ENCODE data around the gene GPHN. TPM values are rescaled to one million over a fixed set of nuclear protein-coding genes. Genes with fewer than 3 reads are reported as not detected.
"Not testable (repeated sequence)": the region's sequence is repeated elsewhere in the genome, so short reads cannot be mapped to it uniquely, and the experiment has no call there.

GPHN gene
- total RNA-seq, 1 donor from 2014 or later = 9.4 TPM

GRCh38 chr14:67019796-67020195 is 511.8 kb downstream of the GPHN start:
- H3K4me3 ChIP-seq (ENCODE audit: low read length in 3 of 3) = no peak overlapping the region
- no peaks in the 10 kb centered on the region for H3K4me1 ChIP-seq (ENCODE audit: control insufficient read depth in 3 of 3, insufficient read depth in 3 of 3, low read length in 3 of 3)
- no peak overlapping the region for H3K9ac ChIP-seq (ENCODE audit: low read depth in 1 of 3, low read length in 3 of 3)
- H3K9me3 ChIP-seq (ENCODE audit: control insufficient read depth in 3 of 3, low read length in 3 of 3) = no peaks in the 10 kb centered on the region
- peaks cover 0 to 5% (median 0%) of the 10 kb centered on the region in 3 donors for H3K36me3 ChIP-seq (ENCODE audit: control insufficient read depth in 3 of 3, insufficient read depth in 3 of 3, low read length in 3 of 3)
- H3K27me3 ChIP-seq (ENCODE audit: control insufficient read depth in 3 of 3, insufficient read depth in 3 of 3, low read length in 3 of 3) = no peaks in the 10 kb centered on the region
- no peak overlapping the region for H3K27ac ChIP-seq (ENCODE audit: low read depth, low read length)

GRCh38 chr14:67031920-67032774 is 524.2 kb downstream of the GPHN start:
- Histone ChIP-seq H3K4me3 (ENCODE audit: low read length in 3 of 3) (no peak overlapping the region), H3K9me3 (ENCODE audit: control insufficient read depth in 3 of 3, low read length in 3 of 3) (no peaks in the 10 kb centered on the region), H3K27ac (ENCODE audit: low read depth, low read length) (no peak overlapping the region), H3K9ac (ENCODE audit: low read depth in 1 of 3, low read length in 3 of 3) (no peak overlapping the region), H3K4me1 (ENCODE audit: control insufficient read depth in 3 of 3, insufficient read depth in 3 of 3, low read length in 3 of 3) (no peaks in the 10 kb centered on the region), H3K27me3 (ENCODE audit: control insufficient read depth in 3 of 3, insufficient read depth in 3 of 3, low read length in 3 of 3) (no peaks in the 10 kb centered on the region), H3K36me3 (ENCODE audit: control insufficient read depth in 3 of 3, insufficient read depth in 3 of 3, low read length in 3 of 3) (no peaks in the 10 kb centered on the region)

- no peaks in the 10 kb centered on the region for H3K27me3 ChIP-seq (ENCODE audit: control insufficient read depth in 3 of 3, insufficient read depth in 3 of 3, low read length in 3 of 3)
- H3K9ac ChIP-seq (ENCODE audit: low read depth in 1 of 3, low read length in 3 of 3) = no peak overlapping the region
Observed at GRCh38 chr14:67045440-67045839, 537.5 kb downstream of the GPHN start.

GRCh38 chr14:67050896-67051295 is 542.9 kb downstream of the GPHN start:
- no peak overlapping the region for H3K27ac ChIP-seq (ENCODE audit: low read depth, low read length)
- no peaks in the 10 kb centered on the region for H3K27me3 ChIP-seq (ENCODE audit: control insufficient read depth in 3 of 3, insufficient read depth in 3 of 3, low read length in 3 of 3)
- H3K9ac ChIP-seq (ENCODE audit: low read depth in 1 of 3, low read length in 3 of 3) = no peak overlapping the region
- no peaks in the 10 kb centered on the region for H3K4me1 ChIP-seq (ENCODE audit: control insufficient read depth in 3 of 3, insufficient read depth in 3 of 3, low read length in 3 of 3)
- no peak overlapping the region for H3K4me3 ChIP-seq (ENCODE audit: low read length in 3 of 3)
- H3K9me3 ChIP-seq (ENCODE audit: control insufficient read depth in 3 of 3, low read length in 3 of 3) = no peaks in the 10 kb centered on the region
- H3K36me3 ChIP-seq (ENCODE audit: control insufficient read depth in 3 of 3, insufficient read depth in 3 of 3, low read length in 3 of 3) = peaks cover 0 to 3% (median 0%) of the 10 kb centered on the region in 3 donors

More at GRCh38 chr14:67045440-67045839, 537.5 kb downstream of the GPHN start:
- Histone ChIP-seq H3K4me1 (ENCODE audit: control insufficient read depth in 3 of 3, insufficient read depth in 3 of 3, low read length in 3 of 3) (no peaks in the 10 kb centered on the region), H3K36me3 (ENCODE audit: control insufficient read depth in 3 of 3, insufficient read depth in 3 of 3, low read length in 3 of 3) (peaks cover 0 to 5% (median 3%) of the 10 kb centered on the region in 3 donors), H3K27ac (ENCODE audit: low read depth, low read length) (no peak overlapping the region), H3K4me3 (ENCODE audit: low read length in 3 of 3) (no peak overlapping the region), H3K9me3 (ENCODE audit: control insufficient read depth in 3 of 3, low read length in 3 of 3) (no peaks in the 10 kb centered on the region)

GRCh38 chr14:67056684-67057083 is 548.7 kb downstream of the GPHN start:
- Histone ChIP-seq H3K36me3 (ENCODE audit: control insufficient read depth in 3 of 3, insufficient read depth in 3 of 3, low read length in 3 of 3) (peaks cover 0 to 2% (median 0%) of the 10 kb centered on the region in 3 donors), H3K4me3 (ENCODE audit: low read length in 3 of 3) (no peak overlapping the region), H3K27ac (ENCODE audit: low read depth, low read length) (no peak overlapping the region)

GRCh38 chr14:67059596-67059995 is 551.6 kb downstream of the GPHN start:
- Histone ChIP-seq H3K4me3 (ENCODE audit: low read length in 3 of 3) (no peak overlapping the region), H3K36me3 (ENCODE audit: control insufficient read depth in 3 of 3, insufficient read depth in 3 of 3, low read length in 3 of 3) (peaks cover 0 to 2% (median 0%) of the 10 kb centered on the region in 3 donors), H3K9me3 (ENCODE audit: control insufficient read depth in 3 of 3, low read length in 3 of 3) (no peaks in the 10 kb centered on the region), H3K27me3 (ENCODE audit: control insufficient read depth in 3 of 3, insufficient read depth in 3 of 3, low read length in 3 of 3) (no peaks in the 10 kb centered on the region), H3K4me1 (ENCODE audit: control insufficient read depth in 3 of 3, insufficient read depth in 3 of 3, low read length in 3 of 3) (no peaks in the 10 kb centered on the region), H3K9ac (ENCODE audit: low read depth in 1 of 3, low read length in 3 of 3) (no peak overlapping the region), H3K27ac (ENCODE audit: low read depth, low read length) (no peak overlapping the region)

More at GRCh38 chr14:67056684-67057083, 548.7 kb downstream of the GPHN start:
- Histone ChIP-seq H3K9ac (ENCODE audit: low read depth in 1 of 3, low read length in 3 of 3) (no peak overlapping the region), H3K27me3 (ENCODE audit: control insufficient read depth in 3 of 3, insufficient read depth in 3 of 3, low read length in 3 of 3) (no peaks in the 10 kb centered on the region), H3K9me3 (ENCODE audit: control insufficient read depth in 3 of 3, low read length in 3 of 3) (no peaks in the 10 kb centered on the region), H3K4me1 (ENCODE audit: control insufficient read depth in 3 of 3, insufficient read depth in 3 of 3, low read length in 3 of 3) (no peaks in the 10 kb centered on the region)

- H3K4me1 ChIP-seq (ENCODE audit: control insufficient read depth in 3 of 3, insufficient read depth in 3 of 3, low read length in 3 of 3) = no peaks in the 10 kb centered on the region
- no peaks in the 10 kb centered on the region for H3K27me3 ChIP-seq (ENCODE audit: control insufficient read depth in 3 of 3, insufficient read depth in 3 of 3, low read length in 3 of 3)
- H3K27ac ChIP-seq (ENCODE audit: low read depth, low read length) = no peak overlapping the region
- H3K4me3 ChIP-seq (ENCODE audit: low read length in 3 of 3) = no peak overlapping the region
- H3K9me3 ChIP-seq (ENCODE audit: control insufficient read depth in 3 of 3, low read length in 3 of 3) = no peaks in the 10 kb centered on the region
- peaks cover 0 to 2% (median 0%) of the 10 kb centered on the region in 3 donors for H3K36me3 ChIP-seq (ENCODE audit: control insufficient read depth in 3 of 3, insufficient read depth in 3 of 3, low read length in 3 of 3)
- no peak overlapping the region for H3K9ac ChIP-seq (ENCODE audit: low read depth in 1 of 3, low read length in 3 of 3)
Observed at GRCh38 chr14:67060546-67060945, 552.6 kb downstream of the GPHN start.

GRCh38 chr14:67067070-67067814 is 559.3 kb downstream of the GPHN start:
- not testable (repeated sequence) for H3K36me3 ChIP-seq (ENCODE audit: control insufficient read depth in 3 of 3, insufficient read depth in 3 of 3, low read length in 3 of 3); H3K27ac ChIP-seq (ENCODE audit: low read depth, low read length); H3K9me3 ChIP-seq (ENCODE audit: control insufficient read depth in 3 of 3, low read length in 3 of 3); H3K27me3 ChIP-seq (ENCODE audit: control insufficient read depth in 3 of 3, insufficient read depth in 3 of 3, low read length in 3 of 3); H3K9ac ChIP-seq (ENCODE audit: low read depth in 1 of 3, low read length in 3 of 3); H3K4me1 ChIP-seq (ENCODE audit: control insufficient read depth in 3 of 3, insufficient read depth in 3 of 3, low read length in 3 of 3); H3K4me3 ChIP-seq (ENCODE audit: low read length in 3 of 3)

GRCh38 chr14:67068251-67068650 is 560.3 kb downstream of the GPHN start:
- Histone ChIP-seq H3K9ac (ENCODE audit: low read depth in 1 of 3, low read length in 3 of 3) (no peak overlapping the region), H3K27ac (ENCODE audit: low read depth, low read length) (no peak overlapping the region), H3K4me3 (ENCODE audit: low read length in 3 of 3) (no peak overlapping the region), H3K27me3 (ENCODE audit: control insufficient read depth in 3 of 3, insufficient read depth in 3 of 3, low read length in 3 of 3) (no peaks in the 10 kb centered on the region), H3K4me1 (ENCODE audit: control insufficient read depth in 3 of 3, insufficient read depth in 3 of 3, low read length in 3 of 3) (no peaks in the 10 kb centered on the region), H3K9me3 (ENCODE audit: control insufficient read depth in 3 of 3, low read length in 3 of 3) (no peaks in the 10 kb centered on the region), H3K36me3 (ENCODE audit: control insufficient read depth in 3 of 3, insufficient read depth in 3 of 3, low read length in 3 of 3) (no peaks in the 10 kb centered on the region)

GRCh38 chr14:67071506-67071905 is 563.6 kb downstream of the GPHN start:
- Histone ChIP-seq H3K36me3 (ENCODE audit: control insufficient read depth in 3 of 3, insufficient read depth in 3 of 3, low read length in 3 of 3) (peaks cover 0 to 2% (median 0%) of the 10 kb centered on the region in 3 donors), H3K4me3 (ENCODE audit: low read length in 3 of 3) (no peak overlapping the region), H3K27me3 (ENCODE audit: control insufficient read depth in 3 of 3, insufficient read depth in 3 of 3, low read length in 3 of 3) (no peaks in the 10 kb centered on the region), H3K9me3 (ENCODE audit: control insufficient read depth in 3 of 3, low read length in 3 of 3) (no peaks in the 10 kb centered on the region), H3K4me1 (ENCODE audit: control insufficient read depth in 3 of 3, insufficient read depth in 3 of 3, low read length in 3 of 3) (no peaks in the 10 kb centered on the region), H3K9ac (ENCODE audit: low read depth in 1 of 3, low read length in 3 of 3) (no peak overlapping the region), H3K27ac (ENCODE audit: low read depth, low read length) (no peak overlapping the region)
